Inflammatory macrophage (primary cell): ENCODE results near the gene ADAMTSL4.
"Not testable (repeated sequence)": the region's sequence is repeated elsewhere in the genome, so short reads cannot be mapped to it uniquely, and the experiment has no call there.

Source experiments
- DNase-seq, 2 donors: peaks; one replicate each; pipeline ENCODE4 v3.0.0-alpha.2; 2020 to 2022

ADAMTSL4 gene

GRCh38 chr1:150596095-150596892, 47.1 kb downstream of the ADAMTSL4 start:
- no peak for DNase-seq

- DNase-seq, result no peak
These were observed 47.8 kb downstream of the ADAMTSL4 start for GRCh38 chr1:150596976-150597375.

GRCh38 chr1:150598346-150598745, 49.1 kb downstream of the ADAMTSL4 start:
- not testable (repeated sequence) for DNase-seq

GRCh38 chr1:150601540-150601939, 52.3 kb downstream of the ADAMTSL4 start:
- no peak for DNase-seq

- not testable (repeated sequence) for DNase-seq
These were observed 53.2 kb downstream of the ADAMTSL4 start for GRCh38 chr1:150602372-150602771.

- DNase-seq, result no peak
These were observed 54.5 kb downstream of the ADAMTSL4 start for GRCh38 chr1:150603711-150604110.

- no peak for DNase-seq
These were observed 55.0 kb downstream of the ADAMTSL4 start for GRCh38 chr1:150604226-150604588.

- DNase-seq, result not testable (repeated sequence)
These were observed 56.2 kb downstream of the ADAMTSL4 start for GRCh38 chr1:150605451-150605731.

GRCh38 chr1:150606463-150607142, 57.4 kb downstream of the ADAMTSL4 start:
- DNase-seq, result no peak

- DNase-seq, result no peak
These were observed 60.5 kb downstream of the ADAMTSL4 start for GRCh38 chr1:150609732-150610131.
